Ascending aorta (tissue), 2 donors: ENCODE data around the gene CDC20. TPM values are rescaled to one million over a fixed set of nuclear protein-coding genes. Genes with fewer than 3 reads are reported as not detected.
"Not testable (repeated sequence)": the region's sequence is repeated elsewhere in the genome, so short reads cannot be mapped to it uniquely, and the experiment has no call there.

Experiments used
- DNase-seq, 2 donors: peaks; one replicate each; pipeline ENCODE4 v3.0.0-alpha.2; 2019; ENCODE audit warnings: low spot score in 2 of 2
- H3K27ac ChIP-seq, 2 donors: fragments of 200-600 bp; sonication (generic); one replicate each; pipeline ENCODE4 v1.5.1; 2016 to 2017; ENCODE audit warnings: mild to moderate bottlenecking in 1 of 2
- H3K27me3 ChIP-seq: fragments of 200-600 bp; sonication (generic); one replicate; pipeline ENCODE4 v1.5.1; 2017
- H3K36me3 ChIP-seq, 2 donors: fragments of 200-600 bp; sonication (generic); one replicate each; pipeline ENCODE4 v1.5.1; 2016
- H3K4me1 ChIP-seq, 2 donors: fragments of 200-600 bp; sonication (generic); one replicate each; pipeline ENCODE4 v1.5.1; 2016 to 2017; ENCODE audit warnings: mild to moderate bottlenecking in 1 of 2
- H3K4me3 ChIP-seq, 2 donors: fragments of 200-600 bp; sonication (generic); one replicate each; pipeline ENCODE4 v1.5.1; 2016 to 2017; ENCODE audit warnings: mild to moderate bottlenecking in 1 of 2
- H3K9me3 ChIP-seq, 2 donors: fragments of 200-600 bp; sonication (generic); one replicate each; pipeline ENCODE4 v1.5.1; 2016
- CTCF ChIP-seq, 3 experiments: fragments of 200-600 bp in 2 of 3; fragments of 450-650 bp in 1 of 3; sonication (generic) in 2 of 3; IDR thresholded peaks; one replicate each; pipeline ENCODE4 v1.5.1; 2016 to 2019; ENCODE audit warnings: antibody characterized with exemption in 3 of 3, mild to moderate bottlenecking in 1 of 3, moderate library complexity in 1 of 3
- intact Hi-C: fragments of 100-400 bp; cut with DNase I; formaldehyde crosslinking; loops from one replicate; pipeline ENCODE4 v1.15.1; 2023
- total RNA-seq: library from RNA; depleted of rRNA; stranded (reverse); fragments of >200 nt; gene quantifications from one replicate; pipeline ENCODE4 v1.1.0, GENCODE V29; 2016

CDC20 gene
- total RNA-seq, 1 donor from 2014 or later = not detected

GRCh38 chr1:43366179-43366578 is 7.4 kb downstream of the CDC20 start:
- H3K4me3 ChIP-seq = peak overlapping the region; percentile 96 to 97
- H3K9me3 ChIP-seq = no peaks in the 10 kb centered on the region
- no peak for TF ChIP-seq CTCF (IDR thresholded peaks at IDR 0.05)
- intact Hi-C loops = no loop called here
- peaks cover 34 to 40% of the 10 kb centered on the region in 2 donors for H3K36me3 ChIP-seq
- H3K27me3 ChIP-seq = no peaks in the 10 kb centered on the region
- peak overlapping the region; percentile 96 for H3K27ac ChIP-seq
- DNase-seq = no peak
- H3K4me1 ChIP-seq = peaks cover 12 to 22% of the 10 kb centered on the region in 2 donors

GRCh38 chr1:43366601-43367025 is 7.8 kb downstream of the CDC20 start:
- Histone ChIP-seq H3K27me3 (no peaks in the 10 kb centered on the region), H3K27ac (peak overlapping the region; percentile 96), H3K4me3 (peak overlapping the region; percentile 96 to 97), H3K4me1 (peaks cover 12 to 22% of the 10 kb centered on the region in 2 donors), H3K9me3 (no peaks in the 10 kb centered on the region), H3K36me3 (peaks cover 34 to 37% of the 10 kb centered on the region in 2 donors)
- no peak for DNase-seq
- no peak for TF ChIP-seq CTCF (IDR thresholded peaks at IDR 0.05)
- intact Hi-C loops = no loop called here

GRCh38 chr1:43367026-43367903 is 8.5 kb downstream of the CDC20 start:
- intact Hi-C loops = no loop called here
- H3K27me3 ChIP-seq = no peaks in the 10 kb centered on the region
- no peak for TF ChIP-seq CTCF (IDR thresholded peaks at IDR 0.05)
- H3K4me1 ChIP-seq = peaks cover 12 to 22% of the 10 kb centered on the region in 2 donors
- no peaks in the 10 kb centered on the region for H3K9me3 ChIP-seq
- peak overlapping the region; percentile 96 to 97 for H3K4me3 ChIP-seq
- peaks cover 29 to 30% of the 10 kb centered on the region in 2 donors for H3K36me3 ChIP-seq
- peak overlapping the region; percentile 96 for H3K27ac ChIP-seq
- no peak for DNase-seq

GRCh38 chr1:43367904-43368645 is 9.3 kb downstream of the CDC20 start, which contains the start of gene ELOVL1:
ELOVL1 (minus strand) TSS chr1:43368011; CDS start chr1:43365609, 2,402 bp downstream.
- TF ChIP-seq CTCF (IDR thresholded peaks at IDR 0.05) = peak in 2 of 3 experiments; percentile 11 to 26
- Histone ChIP-seq H3K9me3 (no peaks in the 10 kb centered on the region), H3K27me3 (no peaks in the 10 kb centered on the region), H3K27ac (peak within 1 kb of the TSS; percentile 96), H3K36me3 (peaks cover 22% of the 10 kb centered on the region in 2 donors), H3K4me3 (peak within 1 kb of the TSS; percentile 96 to 97), H3K4me1 (peaks cover 12 to 22% of the 10 kb centered on the region in 2 donors)
- DNase-seq = peak; percentile 70 to 96
- intact Hi-C loops = loop anchor here (1.0 kb wide), 4 partner anchors 10 to 196 kb away; partner anchors contain the start of genes CDC20, CFAP57, EBNA1BP2 and MED8

- peaks cover 17% of the 10 kb centered on the region in 2 donors for H3K36me3 ChIP-seq
- H3K4me1 ChIP-seq = peaks cover 12 to 22% of the 10 kb centered on the region in 2 donors
- H3K4me3 ChIP-seq = peak overlapping the region; percentile 96 to 97
- no peak for DNase-seq
- intact Hi-C loops = loop anchor here (1.0 kb wide), 4 partner anchors 10 to 196 kb away; partner anchors contain the start of genes CDC20, CFAP57, EBNA1BP2 and MED8
- H3K27ac ChIP-seq = peak overlapping the region; percentile 96
- no peaks in the 10 kb centered on the region for H3K9me3 ChIP-seq
- no peak for TF ChIP-seq CTCF (IDR thresholded peaks at IDR 0.05)
- H3K27me3 ChIP-seq = no peaks in the 10 kb centered on the region
Measured at GRCh38 chr1:43368646-43369020, 9.9 kb downstream of the CDC20 start.

- H3K9me3 ChIP-seq, H3K4me3 ChIP-seq, DNase-seq, intact Hi-C loops, H3K27ac ChIP-seq, H3K27me3 ChIP-seq, H3K36me3 ChIP-seq: not testable (repeated sequence)
- H3K4me1 ChIP-seq = peaks cover 12 to 22% of the 10 kb centered on the region in 2 donors
Measured at GRCh38 chr1:43369779-43370178, 11.0 kb downstream of the CDC20 start.
